ENCODE measurements around the gene GNRH2.
"Not testable (repeated sequence)": the region's sequence is repeated elsewhere in the genome, so short reads cannot be mapped to it uniquely, and the experiment has no call there.

GNRH2 gene

DNA sequence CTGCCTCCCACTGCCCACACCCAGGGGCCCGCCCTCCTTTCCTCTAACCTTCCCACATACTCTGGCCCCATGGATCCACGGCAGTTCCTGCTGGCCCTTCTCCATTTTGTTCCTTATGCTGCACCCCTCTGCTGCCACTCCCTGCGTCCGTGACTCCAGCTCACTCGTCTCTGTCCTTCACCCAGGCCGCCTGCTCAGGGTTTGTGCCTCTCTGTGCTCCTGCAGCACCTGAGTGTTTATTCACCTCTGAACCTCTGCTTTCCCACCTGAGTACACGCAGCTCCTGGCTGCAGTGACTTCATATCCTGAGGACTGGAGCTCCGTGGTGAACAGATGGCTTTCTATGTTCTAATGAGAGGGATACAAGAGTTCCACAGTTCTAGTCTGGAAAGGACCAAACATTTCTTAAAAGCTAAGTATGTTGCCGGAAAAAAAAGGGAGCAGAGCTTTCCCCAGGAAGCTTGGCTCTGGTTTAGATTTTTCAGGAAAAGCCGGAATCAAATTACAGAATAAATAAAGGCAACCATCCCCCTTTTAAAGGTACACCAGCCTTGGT is 1.5 kb upstream of the GNRH2 start:
- H3K4me3 ChIP-seq (ENCODE audit: low read depth, low read length) = no peak overlapping the region

DNA sequence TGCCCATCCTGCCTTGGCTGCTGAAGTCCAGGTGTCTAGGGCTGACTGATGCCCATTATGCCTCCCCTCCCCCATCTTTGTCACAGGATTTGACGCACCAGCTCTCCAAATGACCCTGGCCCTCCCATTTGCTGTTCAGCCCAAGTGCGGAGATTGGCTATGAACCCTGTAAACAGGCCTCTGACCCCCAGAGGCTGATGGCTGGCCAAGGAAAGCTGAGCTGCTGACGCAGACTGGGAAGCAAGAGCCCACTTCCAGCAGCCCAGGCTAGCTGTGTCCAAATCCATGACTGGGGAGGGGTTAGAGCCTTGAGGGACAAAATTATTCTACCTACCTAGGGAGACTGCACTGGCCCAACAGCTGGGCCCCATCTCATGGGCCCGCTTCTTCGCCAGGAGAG is 797 bp upstream of the GNRH2 start:
- H3K4me3 ChIP-seq (ENCODE audit: low read depth, low read length) = no peak overlapping the region

DNA sequence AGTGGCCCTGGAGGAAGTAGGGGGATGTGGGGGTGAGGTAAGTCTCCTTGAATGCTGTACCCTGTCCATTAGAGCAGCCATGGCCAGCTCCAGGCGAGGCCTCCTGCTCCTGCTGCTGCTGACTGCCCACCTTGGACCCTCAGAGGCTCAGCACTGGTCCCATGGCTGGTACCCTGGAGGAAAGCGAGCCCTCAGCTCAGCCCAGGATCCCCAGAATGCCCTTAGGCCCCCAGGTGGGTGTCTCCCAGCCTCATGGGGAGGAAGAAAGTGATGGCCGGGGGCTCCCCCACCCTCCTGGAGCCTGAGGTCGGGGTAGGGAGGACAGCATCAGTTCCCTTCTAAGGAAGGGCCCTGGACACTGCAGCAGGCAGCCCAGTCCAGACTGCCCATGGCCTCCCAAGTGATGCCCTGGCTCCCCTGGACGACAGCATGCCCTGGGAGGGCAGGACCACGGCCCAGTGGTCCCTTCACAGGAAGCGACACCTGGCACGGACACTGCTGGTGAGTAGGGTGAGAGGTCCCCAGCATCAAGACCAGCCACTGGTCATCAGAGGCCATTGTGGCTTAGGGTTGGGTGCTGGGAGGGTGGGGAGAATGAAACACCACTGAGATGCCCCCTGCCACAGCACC is 1.0 kb downstream of the GNRH2 start:
- no peak overlapping the region for H3K4me3 ChIP-seq (ENCODE audit: low read depth, low read length)

DNA sequence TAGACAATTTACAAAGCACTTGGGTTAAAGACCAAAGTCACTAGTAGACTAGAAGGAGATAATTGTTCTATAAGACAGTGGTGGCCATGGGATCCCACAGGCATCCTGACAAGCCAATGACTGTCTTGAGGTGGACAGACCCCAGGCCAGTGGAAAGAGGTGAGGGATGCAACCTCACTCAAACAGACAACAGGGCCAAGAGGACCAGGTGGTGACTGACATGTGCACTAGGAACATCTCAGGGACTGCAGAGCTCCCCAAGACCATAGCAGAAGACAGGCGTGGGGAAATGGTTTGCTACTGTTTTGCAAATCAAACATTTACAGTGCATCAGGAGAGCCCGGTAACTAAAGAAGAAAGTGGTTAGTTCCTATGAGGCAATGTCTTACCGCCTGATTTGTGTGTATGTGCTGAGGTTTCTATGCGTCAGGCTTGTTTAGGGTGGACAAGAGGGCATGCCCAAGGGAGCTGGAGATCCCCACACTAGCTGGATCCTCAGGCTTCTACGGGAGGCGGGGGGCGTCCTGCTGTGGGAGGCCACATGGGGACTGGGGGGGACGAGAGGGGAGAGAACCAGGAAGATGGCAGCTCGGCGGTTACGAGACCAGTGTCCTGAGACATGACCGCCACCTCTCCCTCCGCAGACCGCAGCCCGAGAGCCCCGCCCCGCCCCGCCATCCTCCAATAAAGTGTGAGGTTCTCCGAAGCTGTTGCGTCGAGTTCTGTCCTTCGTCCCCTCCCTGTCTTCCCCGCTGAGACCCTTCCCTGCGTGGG is 1.8 kb downstream of the GNRH2 start:
- H3K4me3 ChIP-seq (ENCODE audit: low read depth, low read length) = peak overlapping the region; percentile 92

DNA sequence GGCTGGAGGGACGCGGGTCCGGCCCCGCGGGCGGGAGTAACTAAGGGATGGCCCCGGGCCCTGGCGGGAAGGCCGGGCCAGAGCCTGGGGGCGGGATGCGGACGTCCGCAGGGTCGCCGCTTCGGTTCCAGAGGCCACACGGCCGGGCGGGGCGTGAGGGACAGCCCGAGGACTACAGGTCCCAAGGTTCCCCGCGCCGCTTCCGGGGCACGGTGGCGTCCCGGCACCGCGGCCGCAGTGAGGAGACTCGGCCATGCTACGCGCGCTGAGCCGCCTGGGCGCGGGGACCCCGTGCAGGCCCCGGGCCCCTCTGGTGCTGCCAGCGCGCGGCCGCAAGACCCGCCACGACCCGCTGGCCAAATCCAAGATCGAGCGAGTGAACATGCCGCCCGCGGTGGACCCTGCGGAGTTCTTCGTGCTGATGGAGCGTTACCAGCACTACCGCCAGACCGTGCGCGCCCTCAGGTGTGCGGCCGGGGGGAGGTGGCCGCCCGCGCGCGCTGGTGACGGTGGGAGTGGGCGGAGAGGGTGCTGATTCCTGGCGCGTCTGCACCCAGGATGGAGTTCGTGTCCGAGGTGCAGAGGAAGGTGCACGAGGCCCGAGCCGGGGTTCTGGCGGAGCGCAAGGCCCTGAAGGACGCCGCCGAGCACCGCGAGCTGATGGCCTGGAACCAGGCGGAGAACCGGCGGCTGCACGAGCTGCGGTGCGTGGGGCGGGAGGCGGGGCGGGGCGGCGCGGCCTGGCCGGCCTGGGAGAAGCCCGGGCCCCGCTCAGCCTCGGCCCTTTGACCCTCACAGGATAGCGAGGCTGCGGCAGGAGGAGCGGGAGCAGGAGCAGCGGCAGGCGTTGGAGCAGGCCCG is 2.6 kb downstream of the GNRH2 start, which contains the start of gene MRPS26:
MRPS26 (plus strand) TSS at position 237 of the 861 bp plus-strand sequence; CDS start at position 254, 17 bp downstream.
- peak within 1 kb of the TSS; percentile 92 for H3K4me3 ChIP-seq (ENCODE audit: low read depth, low read length)

DNA sequence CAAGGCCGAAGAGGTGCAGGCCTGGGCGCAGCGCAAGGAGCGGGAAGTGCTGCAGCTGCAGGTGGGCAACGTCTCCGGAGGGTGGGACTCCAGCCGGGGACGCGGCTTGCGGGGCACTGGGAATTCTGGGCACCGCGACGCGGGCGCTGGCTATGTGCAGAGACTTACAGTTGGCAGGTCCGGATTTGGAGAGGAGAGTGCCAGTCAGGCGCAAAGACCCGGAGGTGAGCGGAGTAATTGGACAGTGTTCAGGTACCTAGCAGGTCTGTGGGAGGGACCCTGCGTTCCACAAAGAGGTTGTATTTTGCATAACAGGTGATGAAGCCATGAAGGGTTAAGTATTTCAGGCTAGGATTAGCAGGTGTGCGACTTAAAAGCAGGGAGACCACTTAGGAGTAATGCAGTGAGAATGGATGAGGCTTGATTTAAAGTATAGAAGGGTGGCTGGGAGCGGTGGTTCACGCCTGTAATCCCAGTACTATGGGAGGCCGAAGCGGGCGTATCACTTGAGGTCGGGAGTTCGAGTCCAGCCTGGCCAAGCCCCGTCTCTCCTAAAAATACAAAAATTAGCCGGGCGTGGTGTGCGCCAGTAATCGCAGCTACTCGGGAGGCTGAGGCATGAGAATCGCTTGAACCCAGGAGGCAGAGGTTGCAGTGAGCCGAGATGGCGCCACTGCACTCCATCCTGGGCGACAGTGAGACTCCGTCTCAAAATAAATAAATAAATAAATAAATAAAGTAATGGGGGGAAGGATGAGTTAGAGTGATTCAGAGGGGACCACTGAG is 3.4 kb downstream of the GNRH2 start:
- H3K4me3 ChIP-seq (ENCODE audit: low read depth, low read length) = peak overlapping the region; percentile 92

DNA sequence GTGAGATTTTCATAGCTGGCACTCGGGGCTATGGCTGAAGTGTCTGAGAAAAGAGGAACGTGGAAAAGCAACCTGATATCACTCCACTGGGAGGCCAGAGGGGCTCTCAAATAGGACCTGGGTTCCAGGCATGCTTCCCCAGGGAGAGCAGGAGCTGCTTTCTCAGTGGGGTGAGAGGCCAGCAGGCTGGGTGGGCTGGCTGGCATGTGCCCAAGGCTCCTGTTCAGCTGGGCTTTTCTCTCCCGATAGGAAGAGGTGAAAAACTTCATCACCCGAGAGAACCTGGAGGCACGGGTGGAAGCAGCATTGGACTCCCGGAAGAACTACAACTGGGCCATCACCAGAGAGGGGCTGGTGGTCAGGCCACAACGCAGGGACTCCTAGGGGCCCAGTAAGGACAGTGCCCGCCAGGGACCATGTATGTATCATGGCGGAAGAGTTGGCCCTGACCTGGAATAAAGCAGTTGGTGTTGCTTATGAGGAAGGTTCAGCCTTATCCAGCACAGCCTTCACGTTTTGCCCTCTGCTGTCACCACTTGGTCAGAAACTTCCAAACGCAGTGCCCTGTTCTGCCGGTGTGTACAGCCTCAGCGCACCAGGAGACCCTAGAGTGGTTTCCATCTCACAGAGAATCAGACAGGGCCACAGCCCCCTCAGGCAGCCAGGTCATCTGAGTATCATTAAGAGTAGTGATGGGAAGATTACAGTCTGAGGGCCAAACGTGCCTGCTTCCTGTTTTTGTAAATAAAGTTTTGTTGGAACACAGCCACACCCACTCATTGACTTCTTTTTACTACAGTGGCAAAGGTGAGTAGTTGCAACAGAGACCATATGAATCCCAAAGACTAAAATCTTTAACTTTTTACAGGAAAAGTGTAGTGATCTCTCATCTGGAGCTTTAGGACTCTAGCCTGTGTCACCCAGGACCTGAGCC is 4.3 kb downstream of the GNRH2 start:
- H3K4me3 ChIP-seq (ENCODE audit: low read depth, low read length) = no peak overlapping the region

DNA sequence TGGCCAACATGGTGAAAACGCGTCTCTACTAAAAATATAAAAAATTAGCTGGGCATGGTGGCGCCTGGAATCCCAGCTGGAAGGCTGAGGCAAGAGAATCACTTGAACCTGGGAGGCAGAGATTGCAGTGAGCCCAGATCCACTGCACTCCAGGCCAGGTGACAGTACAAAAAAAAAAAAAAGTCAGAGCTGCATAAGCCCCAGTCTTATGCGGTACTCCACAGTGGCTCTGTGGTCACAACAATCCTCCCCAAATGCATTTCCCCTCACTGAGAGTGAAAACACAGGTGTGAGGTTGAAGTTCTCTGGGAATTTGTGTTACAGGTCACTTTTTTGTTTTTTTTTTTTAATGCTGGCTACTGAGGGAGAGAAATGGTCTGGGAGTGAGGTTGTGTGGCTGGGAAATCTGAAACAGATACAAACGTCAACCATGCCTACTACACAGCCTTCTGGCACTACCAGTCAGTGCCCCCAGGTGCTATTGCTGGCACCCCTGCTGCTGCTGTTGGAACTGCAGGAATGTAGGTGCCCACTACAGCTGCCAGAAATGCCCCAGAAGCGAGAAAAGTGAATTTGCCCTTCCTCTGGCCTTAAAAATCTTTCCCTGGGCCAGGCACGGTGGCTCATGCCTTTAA is 8.1 kb downstream of the GNRH2 start:
- H3K4me3 ChIP-seq (ENCODE audit: low read depth, low read length) = no peak overlapping the region

DNA sequence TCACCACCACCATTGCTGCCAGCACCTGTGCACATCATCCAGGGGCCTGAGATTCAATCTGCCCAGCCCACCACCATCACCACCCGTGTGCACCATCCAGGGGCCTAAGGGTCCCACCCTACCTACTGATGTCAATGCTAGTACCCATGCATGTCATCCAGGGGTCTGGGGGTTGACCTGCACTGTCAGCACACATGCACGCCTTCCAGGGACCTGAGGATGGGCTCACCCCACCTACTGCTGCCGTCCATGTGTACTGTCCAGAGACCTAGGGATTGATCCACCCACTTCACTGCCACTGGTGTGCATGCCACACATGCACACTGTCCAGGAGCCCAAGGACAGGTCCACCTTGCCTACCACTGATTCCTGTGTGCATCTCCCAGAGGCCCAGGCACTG is 16.1 kb downstream of the GNRH2 start:
- no peak overlapping the region for H3K4me3 ChIP-seq (ENCODE audit: low read depth, low read length)

DNA sequence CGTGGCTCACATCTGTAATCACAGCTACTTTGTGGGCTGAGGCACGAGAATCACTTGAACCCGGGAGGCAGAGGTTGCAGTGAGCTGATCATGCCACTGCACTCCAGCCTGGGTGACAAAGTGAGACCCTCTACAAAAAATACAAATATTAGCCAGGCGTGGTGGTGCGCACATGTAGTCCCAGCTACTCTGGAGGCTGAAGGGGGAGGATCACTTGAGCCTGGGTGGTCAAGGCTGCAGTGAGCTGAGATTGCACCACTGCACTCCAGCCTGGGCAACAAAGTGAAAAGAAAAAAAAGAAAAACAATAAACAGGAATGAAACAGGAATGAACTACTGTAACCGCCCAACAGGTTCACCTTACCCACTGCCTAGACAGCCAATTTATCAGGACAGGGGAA is 20.7 kb downstream of the GNRH2 start:
- not testable (repeated sequence) for H3K4me3 ChIP-seq (ENCODE audit: low read depth, low read length)

DNA sequence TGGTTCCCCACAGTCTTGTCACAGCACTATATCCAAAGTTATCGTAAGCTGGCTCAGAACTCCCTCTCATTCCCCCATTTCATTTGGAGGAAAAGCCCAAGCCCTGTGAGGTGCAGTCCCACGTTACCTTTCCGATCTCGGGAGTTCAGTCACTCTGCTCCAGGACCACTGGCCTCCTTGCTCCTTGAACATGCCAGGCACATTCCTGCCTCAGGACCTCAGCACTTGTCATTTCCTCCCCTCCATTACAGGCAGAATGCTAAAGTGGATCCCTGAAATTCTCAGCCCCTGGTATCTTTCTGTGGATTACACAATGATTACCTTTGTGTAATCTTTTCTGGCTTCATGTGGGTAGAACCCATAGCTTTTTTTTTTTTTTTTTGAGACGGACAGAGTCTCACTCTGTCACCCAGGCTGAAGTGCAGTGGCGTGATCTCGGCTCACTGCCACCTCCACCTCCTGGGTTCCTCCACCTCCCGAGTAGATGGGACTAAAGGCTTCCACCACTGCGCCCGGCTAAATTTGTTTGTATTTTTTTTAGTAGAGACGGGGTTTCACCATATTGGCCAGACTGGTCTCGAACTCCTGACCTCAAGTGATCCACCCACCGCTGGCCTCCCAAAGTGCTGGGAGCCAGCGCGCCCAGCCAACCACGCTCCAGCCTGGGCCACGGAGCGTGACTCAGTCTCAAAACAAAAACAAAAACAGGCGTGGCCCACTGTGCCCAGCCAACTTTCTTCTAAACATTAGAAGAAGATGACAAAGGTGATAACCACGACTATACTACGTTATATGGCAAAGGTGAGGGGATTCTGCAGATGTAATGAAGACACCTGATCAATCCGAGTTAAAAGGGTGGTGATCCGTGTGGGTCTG is 24.0 kb downstream of the GNRH2 start:
- H3K4me3 ChIP-seq (ENCODE audit: low read depth, low read length) = no peak overlapping the region

DNA sequence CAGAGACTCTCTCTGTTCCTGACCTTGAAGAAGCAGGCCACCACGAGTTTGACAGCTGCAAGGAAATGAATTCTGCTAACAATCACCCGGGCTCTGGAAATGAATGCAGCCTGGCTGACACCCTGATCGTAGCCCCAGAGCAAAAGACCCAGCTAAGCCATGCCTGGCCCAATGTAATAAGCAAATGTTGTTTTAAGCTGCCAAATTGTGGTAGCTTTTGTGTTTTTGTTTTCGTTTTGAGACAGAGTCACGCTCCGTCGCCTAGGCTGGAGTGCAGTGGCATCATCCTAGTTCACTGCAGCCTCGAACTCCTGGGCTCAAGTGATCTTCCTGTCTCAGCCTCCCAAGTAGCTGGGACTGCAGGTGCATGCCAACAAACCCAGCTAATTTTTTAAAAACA is 24.7 kb downstream of the GNRH2 start:
- H3K4me3 ChIP-seq (ENCODE audit: low read depth, low read length) = no peak overlapping the region

DNA sequence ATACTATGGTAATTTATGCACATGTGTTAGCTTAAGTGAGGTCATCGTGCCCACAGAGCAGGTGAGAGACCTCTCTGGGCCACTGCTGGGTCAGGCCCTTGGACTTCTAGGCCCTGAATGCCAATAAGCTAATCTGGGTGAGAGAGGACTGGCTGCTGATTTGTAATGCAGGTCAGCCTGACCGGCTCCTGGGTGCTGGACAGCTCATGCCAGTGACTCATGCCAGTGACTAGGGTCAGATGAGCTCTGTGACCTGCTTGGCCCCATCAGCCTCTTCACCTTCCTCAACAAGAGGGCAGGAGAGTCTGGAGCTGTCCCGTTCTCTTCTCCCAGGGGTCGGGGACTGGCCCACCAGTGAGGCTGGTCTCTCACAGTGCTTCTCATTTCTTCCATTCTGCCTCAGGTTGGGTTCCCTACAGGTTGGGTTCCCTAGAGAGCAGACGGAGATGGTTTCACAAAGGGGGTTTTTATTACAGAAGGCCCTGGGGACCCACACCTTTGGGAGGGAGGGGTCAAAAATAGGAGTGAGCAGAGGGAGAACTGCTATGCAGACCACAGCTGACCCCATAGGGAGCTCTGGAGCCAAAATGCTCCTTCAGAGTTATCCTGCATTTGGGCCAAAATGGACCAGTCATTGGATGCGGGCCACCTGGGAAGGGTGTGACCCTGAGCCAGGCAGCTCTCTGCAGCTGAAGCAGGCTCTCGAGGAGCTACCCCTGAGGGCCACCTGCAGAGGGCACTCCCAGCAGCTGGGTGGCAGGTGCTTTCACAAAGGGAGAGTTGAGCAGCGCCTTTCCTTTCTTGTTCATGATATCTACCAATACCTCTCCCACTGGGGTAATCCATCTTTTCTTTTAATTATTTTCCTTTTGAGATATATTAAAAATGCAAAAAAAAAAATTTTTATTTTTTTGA is 25.8 kb downstream of the GNRH2 start:
- H3K4me3 ChIP-seq (ENCODE audit: low read depth, low read length) = no peak overlapping the region

DNA sequence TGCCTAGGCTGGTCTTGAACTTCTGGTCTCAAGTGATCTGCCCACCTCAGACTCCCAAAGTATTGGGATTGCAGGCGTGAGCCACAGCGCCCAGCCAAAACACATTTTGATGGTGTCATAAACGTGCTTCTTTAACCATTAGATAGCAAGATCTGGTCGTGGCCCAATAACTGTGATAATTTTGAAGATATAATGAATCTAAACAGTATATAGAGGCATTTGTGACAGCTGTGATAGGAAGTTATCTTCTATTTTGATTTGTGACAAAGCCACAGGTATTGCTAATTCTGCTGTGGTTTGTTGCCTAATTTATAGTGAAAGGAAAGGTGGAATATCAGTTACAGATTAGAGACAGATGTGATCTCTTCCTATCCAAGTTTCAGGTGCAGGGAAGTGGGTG is 27.3 kb downstream of the GNRH2 start:
- H3K4me3 ChIP-seq (ENCODE audit: low read depth, low read length) = no peak overlapping the region

DNA sequence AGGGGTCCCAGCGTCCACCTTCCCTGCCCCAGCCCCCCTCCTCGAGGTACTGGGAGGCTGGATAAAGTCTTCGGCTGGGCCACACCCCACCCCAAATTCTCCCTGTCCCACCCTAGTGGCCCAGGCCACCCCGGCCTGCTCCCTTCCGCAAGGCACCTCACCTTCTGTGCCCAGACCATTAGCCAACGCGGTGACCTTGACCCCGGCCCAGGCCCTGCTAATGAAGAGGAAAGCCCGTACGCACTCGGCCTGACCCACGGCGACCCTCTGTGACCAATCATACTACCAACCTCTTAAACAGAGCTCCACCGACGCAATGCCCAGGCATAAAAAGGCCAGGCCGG is 27.8 kb downstream of the GNRH2 start:
- no peak overlapping the region for H3K4me3 ChIP-seq (ENCODE audit: low read depth, low read length)

DNA sequence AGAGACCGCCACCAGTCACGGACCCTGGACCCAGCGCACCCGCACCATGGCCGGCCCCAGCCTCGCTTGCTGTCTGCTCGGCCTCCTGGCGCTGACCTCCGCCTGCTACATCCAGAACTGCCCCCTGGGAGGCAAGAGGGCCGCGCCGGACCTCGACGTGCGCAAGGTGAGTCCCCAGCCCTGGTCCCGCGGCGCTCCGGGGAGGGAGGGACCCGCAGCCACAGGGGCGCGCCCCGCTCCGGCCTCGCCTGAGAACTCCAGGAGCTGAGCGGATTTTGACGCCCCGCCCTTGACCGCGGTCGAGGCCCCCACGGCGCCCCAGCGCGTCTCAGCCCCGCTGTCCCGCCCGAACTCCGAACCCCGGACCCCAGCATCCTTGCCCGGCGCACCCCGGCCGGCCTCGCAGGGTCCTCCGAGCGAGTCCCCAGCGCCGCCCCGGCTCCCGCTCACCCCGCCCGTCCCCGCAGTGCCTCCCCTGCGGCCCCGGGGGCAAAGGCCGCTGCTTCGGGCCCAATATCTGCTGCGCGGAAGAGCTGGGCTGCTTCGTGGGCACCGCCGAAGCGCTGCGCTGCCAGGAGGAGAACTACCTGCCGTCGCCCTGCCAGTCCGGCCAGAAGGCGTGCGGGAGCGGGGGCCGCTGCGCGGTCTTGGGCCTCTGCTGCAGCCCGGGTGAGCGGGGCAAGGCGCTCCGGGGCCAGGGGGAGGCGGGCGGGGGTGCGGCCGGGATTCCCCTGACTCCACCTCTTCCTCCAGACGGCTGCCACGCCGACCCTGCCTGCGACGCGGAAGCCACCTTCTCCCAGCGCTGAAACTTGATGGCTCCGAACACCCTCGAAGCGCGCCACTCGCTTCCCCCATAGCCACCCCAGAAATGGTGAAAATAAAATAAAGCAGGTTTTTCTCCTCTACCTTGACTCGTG is 28.4 kb downstream of the GNRH2 start, which contains the start of gene OXT:
OXT (plus strand) TSS at position 11 of the 920 bp plus-strand sequence; CDS start at position 47, 36 bp downstream.
- H3K4me3 ChIP-seq (ENCODE audit: low read depth, low read length) = peak within 1 kb of the TSS; percentile 13
